ENCODE data around the gene GPR37L1. TPM values are rescaled to one million over a fixed set of nuclear protein-coding genes. Genes with fewer than 3 reads are reported as not detected.
A peak's percentile ranks its signal among the peaks of the same experiment; 100 is the strongest.
"Not testable (repeated sequence)": the region's sequence is repeated elsewhere in the genome, so short reads cannot be mapped to it uniquely, and the experiment has no call there.

Gene GPR37L1
- total and polyA plus RNA-seq, 4 donors = 0.06 TPM; not detected in 3

GRCh38 chr1:202106340-202107254, 16.1 kb upstream of the GPR37L1 start:
- no peak overlapping the region for H3K4me3 ChIP-seq (ENCODE audit: low read length in 2 of 2)
- no peak overlapping the region for H3K27ac ChIP-seq (ENCODE audit: low read depth in 1 of 2, low read length in 2 of 2)
- intact Hi-C loops (cut with DNase I) = loop anchor here in 1 of 2 donors (5.0 kb wide), 1 partner anchor 59 kb away; no protein-coding TSS in a partner anchor
- WGBS, 2 donors = 84 to 85% methylated on average over 10 of the region's 10 CpGs
- no peaks in the 10 kb centered on the region for H3K9me3 ChIP-seq (ENCODE audit: control insufficient read depth, low read length)
- DNase-seq (no peak), ATAC-seq (ENCODE audit: low FRiP score) (peak; percentile 43)
- no peaks in the 10 kb centered on the region for H3K36me3 ChIP-seq (ENCODE audit: control insufficient read depth in 1 of 2, insufficient read depth in 2 of 2, low read length in 1 of 2)
- H3K27me3 ChIP-seq (ENCODE audit: control insufficient read depth in 1 of 2, insufficient read depth in 2 of 2, low read length in 1 of 2) = no peaks in the 10 kb centered on the region
- no peaks in the 10 kb centered on the region for H3K4me1 ChIP-seq (ENCODE audit: control insufficient read depth in 1 of 2, insufficient read depth in 2 of 2, low read length in 2 of 2)

GRCh38 chr1:202107321-202107761, 15.4 kb upstream of the GPR37L1 start:
- Histone ChIP-seq H3K27ac (ENCODE audit: low read depth in 1 of 2, low read length in 2 of 2) (no peak overlapping the region), H3K4me3 (ENCODE audit: low read length in 2 of 2) (no peak overlapping the region), H3K4me1 (ENCODE audit: control insufficient read depth in 1 of 2, insufficient read depth in 2 of 2, low read length in 2 of 2) (no peaks in the 10 kb centered on the region), H3K36me3 (ENCODE audit: control insufficient read depth in 1 of 2, insufficient read depth in 2 of 2, low read length in 1 of 2) (no peaks in the 10 kb centered on the region), H3K9me3 (ENCODE audit: control insufficient read depth, low read length) (no peaks in the 10 kb centered on the region), H3K27me3 (ENCODE audit: control insufficient read depth in 1 of 2, insufficient read depth in 2 of 2, low read length in 1 of 2) (no peaks in the 10 kb centered on the region)
- WGBS, 2 donors = 50 to 52% methylated on average over 5 of the region's 5 CpGs
- intact Hi-C loops (cut with DNase I) = loop anchor here in 1 of 2 donors (5.0 kb wide), 1 partner anchor 60 kb away; no protein-coding TSS in a partner anchor
- DNase-seq (no peak), ATAC-seq (ENCODE audit: low FRiP score) (no peak)

GRCh38 chr1:202107801-202108731, 14.7 kb upstream of the GPR37L1 start:
- no peak for DNase-seq
- Histone ChIP-seq H3K27ac (ENCODE audit: low read depth in 1 of 2, low read length in 2 of 2) (no peak overlapping the region), H3K27me3 (ENCODE audit: control insufficient read depth in 1 of 2, insufficient read depth in 2 of 2, low read length in 1 of 2) (no peaks in the 10 kb centered on the region), H3K9me3 (ENCODE audit: control insufficient read depth, low read length) (no peaks in the 10 kb centered on the region), H3K4me1 (ENCODE audit: control insufficient read depth in 1 of 2, insufficient read depth in 2 of 2, low read length in 2 of 2) (no peaks in the 10 kb centered on the region), H3K36me3 (ENCODE audit: control insufficient read depth in 1 of 2, insufficient read depth in 2 of 2, low read length in 1 of 2) (no peaks in the 10 kb centered on the region), H3K4me3 (ENCODE audit: low read length in 2 of 2) (no peak overlapping the region)
- no peak for ATAC-seq (ENCODE audit: low FRiP score)
- WGBS, 2 donors = 62 to 69% methylated on average over 13 of the region's 13 CpGs
- intact Hi-C loops (cut with DNase I) = loop anchor here in 1 of 2 donors (5.0 kb wide), 1 partner anchor 61 kb away; no protein-coding TSS in a partner anchor

- no peak for ATAC-seq (ENCODE audit: low FRiP score)
- Histone ChIP-seq H3K36me3 (ENCODE audit: control insufficient read depth in 1 of 2, insufficient read depth in 2 of 2, low read length in 1 of 2) (no peaks in the 10 kb centered on the region), H3K27me3 (ENCODE audit: control insufficient read depth in 1 of 2, insufficient read depth in 2 of 2, low read length in 1 of 2) (no peaks in the 10 kb centered on the region), H3K9me3 (ENCODE audit: control insufficient read depth, low read length) (no peaks in the 10 kb centered on the region), H3K4me1 (ENCODE audit: control insufficient read depth in 1 of 2, insufficient read depth in 2 of 2, low read length in 2 of 2) (no peaks in the 10 kb centered on the region), H3K4me3 (ENCODE audit: low read length in 2 of 2) (no peak overlapping the region), H3K27ac (ENCODE audit: low read depth in 1 of 2, low read length in 2 of 2) (no peak overlapping the region)
- WGBS, 2 donors = 83 to 88% methylated on average over 3 of the region's 3 CpGs
- intact Hi-C loops (cut with DNase I) = no loop called here
- DNase-seq = no peak
These were observed 11.7 kb upstream of the GPR37L1 start for GRCh38 chr1:202110977-202111376.

- H3K4me1 ChIP-seq (ENCODE audit: control insufficient read depth in 1 of 2, insufficient read depth in 2 of 2, low read length in 2 of 2); H3K4me3 ChIP-seq (ENCODE audit: low read length in 2 of 2); DNase-seq; H3K27ac ChIP-seq (ENCODE audit: low read depth in 1 of 2, low read length in 2 of 2); H3K36me3 ChIP-seq (ENCODE audit: control insufficient read depth in 1 of 2, insufficient read depth in 2 of 2, low read length in 1 of 2); ATAC-seq (ENCODE audit: low FRiP score); intact Hi-C loops (cut with DNase I); H3K9me3 ChIP-seq (ENCODE audit: control insufficient read depth, low read length); H3K27me3 ChIP-seq (ENCODE audit: control insufficient read depth in 1 of 2, insufficient read depth in 2 of 2, low read length in 1 of 2): not testable (repeated sequence)
- WGBS, 2 donors = 93 to 95% methylated on average over 7 of the region's 7 CpGs
These were observed 11.1 kb upstream of the GPR37L1 start for GRCh38 chr1:202111589-202111988.

GRCh38 chr1:202112859-202113689, 9.6 kb upstream of the GPR37L1 start:
- 6 to 7% methylated on average over 5 of the region's 5 CpGs for WGBS, 2 donors
- peak overlapping the region in 1 of 2 donors; percentile 7 for H3K27ac ChIP-seq (ENCODE audit: low read depth in 1 of 2, low read length in 2 of 2)
- H3K36me3 ChIP-seq (ENCODE audit: control insufficient read depth in 1 of 2, insufficient read depth in 2 of 2, low read length in 1 of 2) = no peaks in the 10 kb centered on the region
- intact Hi-C loops (cut with DNase I) = no loop called here
- no peaks in the 10 kb centered on the region for H3K9me3 ChIP-seq (ENCODE audit: control insufficient read depth, low read length)
- H3K27me3 ChIP-seq (ENCODE audit: control insufficient read depth in 1 of 2, insufficient read depth in 2 of 2, low read length in 1 of 2) = no peaks in the 10 kb centered on the region
- ATAC-seq (ENCODE audit: low FRiP score) = peak; percentile 26
- no peak overlapping the region for H3K4me3 ChIP-seq (ENCODE audit: low read length in 2 of 2)
- no peaks in the 10 kb centered on the region for H3K4me1 ChIP-seq (ENCODE audit: control insufficient read depth in 1 of 2, insufficient read depth in 2 of 2, low read length in 2 of 2)
- no peak for DNase-seq

GRCh38 chr1:202113690-202114300, 8.9 kb upstream of the GPR37L1 start:
- intact Hi-C loops (cut with DNase I) = no loop called here
- H3K27ac ChIP-seq (ENCODE audit: low read depth in 1 of 2, low read length in 2 of 2) = no peak overlapping the region
- DNase-seq (no peak), ATAC-seq (ENCODE audit: low FRiP score) (no peak)
- H3K36me3 ChIP-seq (ENCODE audit: control insufficient read depth in 1 of 2, insufficient read depth in 2 of 2, low read length in 1 of 2) = no peaks in the 10 kb centered on the region
- no peaks in the 10 kb centered on the region for H3K9me3 ChIP-seq (ENCODE audit: control insufficient read depth, low read length)
- no peaks in the 10 kb centered on the region for H3K27me3 ChIP-seq (ENCODE audit: control insufficient read depth in 1 of 2, insufficient read depth in 2 of 2, low read length in 1 of 2)
- H3K4me3 ChIP-seq (ENCODE audit: low read length in 2 of 2) = no peak overlapping the region
- H3K4me1 ChIP-seq (ENCODE audit: control insufficient read depth in 1 of 2, insufficient read depth in 2 of 2, low read length in 2 of 2) = no peaks in the 10 kb centered on the region
- 18 to 41% methylated on average over 2 of the region's 2 CpGs for WGBS, 2 donors
